ENCODE data around the gene TNFRSF18. TPM values are rescaled to one million over a fixed set of nuclear protein-coding genes. Genes with fewer than 3 reads are reported as not detected.
"Not testable (repeated sequence)": the region's sequence is repeated elsewhere in the genome, so short reads cannot be mapped to it uniquely, and the experiment has no call there.

TNFRSF18 gene
- total RNA-seq, 4 donors from 2014 or later: 0.29 to 0.66 TPM; not detected in 2

DNA sequence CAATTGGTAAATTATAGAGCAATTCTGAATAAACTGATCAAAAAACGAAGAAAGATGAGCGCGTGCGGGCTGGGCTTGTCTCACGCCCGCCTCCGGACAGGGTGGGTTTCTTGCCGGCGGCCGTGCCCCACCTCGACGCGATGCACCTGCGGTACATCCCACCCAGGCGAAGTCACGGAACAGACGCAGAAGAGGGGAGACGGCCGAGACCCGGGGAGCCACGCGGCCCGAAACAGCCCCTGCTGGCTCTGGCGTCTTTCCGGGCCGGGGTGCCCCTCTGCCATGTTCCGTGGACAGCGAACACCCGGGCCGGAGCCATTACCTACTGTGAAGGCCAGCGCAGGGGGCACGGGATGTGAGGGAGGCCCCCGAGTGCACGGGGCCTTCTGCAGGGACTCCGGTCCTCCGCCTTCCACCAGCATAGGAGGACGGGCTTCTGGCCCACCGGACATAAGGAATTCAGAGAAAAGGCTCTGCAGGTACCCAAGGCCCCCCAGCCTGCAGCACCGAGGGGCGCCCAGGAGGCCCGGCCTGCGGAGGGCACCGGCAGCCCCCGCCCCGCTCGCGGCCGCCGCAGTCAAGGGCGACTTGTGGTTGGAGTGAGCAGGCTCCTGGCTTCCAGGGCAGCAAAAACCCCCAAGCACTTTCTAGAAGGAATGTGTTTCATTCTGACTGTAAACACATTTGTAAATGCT lies 47.7 kb upstream of the TNFRSF18 start:
- WGBS: 91% methylated on average over 21 of the region's 50 CpGs
- DNase-seq (ENCODE audit: extremely low spot score): no peak
- H3K36me3 ChIP-seq: peaks cover 34 to 83% (median 63%) of the 10 kb centered on the region in 4 donors
- H3K4me3 ChIP-seq: no peak overlapping the region
- peaks cover 0 to 14% (median 0%) of the 10 kb centered on the region in 4 donors for H3K4me1 ChIP-seq
- H3K27ac ChIP-seq (replicated peaks in 1 of 4): no peak overlapping the region
- H3K9me3 ChIP-seq: no peaks in the 10 kb centered on the region
- TF ChIP-seq EP300 (IDR thresholded peaks at IDR 0.05) (no peak), POLR2AphosphoS5 (IDR thresholded peaks at IDR 0.05) (no peak), POLR2A (IDR thresholded peaks at IDR 0.05; ENCODE audit: low read depth) (no peak)
- TF ChIP-seq, protein P1, sequence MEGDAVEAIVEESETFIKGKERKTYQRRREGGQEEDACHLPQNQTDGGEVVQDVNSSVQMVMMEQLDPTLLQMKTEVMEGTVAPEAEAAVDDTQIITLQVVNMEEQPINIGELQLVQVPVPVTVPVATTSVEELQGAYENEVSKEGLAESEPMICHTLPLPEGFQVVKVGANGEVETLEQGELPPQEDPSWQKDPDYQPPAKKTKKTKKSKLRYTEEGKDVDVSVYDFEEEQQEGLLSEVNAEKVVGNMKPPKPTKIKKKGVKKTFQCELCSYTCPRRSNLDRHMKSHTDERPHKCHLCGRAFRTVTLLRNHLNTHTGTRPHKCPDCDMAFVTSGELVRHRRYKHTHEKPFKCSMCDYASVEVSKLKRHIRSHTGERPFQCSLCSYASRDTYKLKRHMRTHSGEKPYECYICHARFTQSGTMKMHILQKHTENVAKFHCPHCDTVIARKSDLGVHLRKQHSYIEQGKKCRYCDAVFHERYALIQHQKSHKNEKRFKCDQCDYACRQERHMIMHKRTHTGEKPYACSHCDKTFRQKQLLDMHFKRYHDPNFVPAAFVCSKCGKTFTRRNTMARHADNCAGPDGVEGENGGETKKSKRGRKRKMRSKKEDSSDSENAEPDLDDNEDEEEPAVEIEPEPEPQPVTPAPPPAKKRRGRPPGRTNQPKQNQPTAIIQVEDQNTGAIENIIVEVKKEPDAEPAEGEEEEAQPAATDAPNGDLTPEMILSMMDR (IDR thresholded peaks at IDR 0.05): no peak
- no peaks in the 10 kb centered on the region for H3K27me3 ChIP-seq
- intact Hi-C loops (cut with DNase I): no loop called here

DNA sequence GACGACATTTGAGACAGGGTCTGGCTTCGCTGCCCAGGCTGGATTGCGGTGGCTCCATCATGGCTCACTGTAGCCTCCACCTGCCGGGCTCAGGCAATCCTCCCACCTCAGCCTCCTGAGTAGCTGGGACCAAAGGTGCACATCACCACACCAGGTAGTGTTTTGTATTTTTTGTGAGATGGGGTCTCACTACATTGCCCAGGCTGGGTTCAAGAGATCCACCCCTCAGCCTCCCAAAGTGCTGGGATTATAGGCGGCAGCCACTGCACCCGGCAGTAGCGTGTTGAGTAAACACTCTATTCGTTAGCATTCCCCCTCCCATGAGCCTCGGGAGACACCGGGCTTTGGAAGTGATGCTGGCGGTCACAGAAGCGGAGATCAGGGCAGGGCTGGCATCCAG lies 46.9 kb upstream of the TNFRSF18 start:
- no peak for TF ChIP-seq POLR2AphosphoS5 (IDR thresholded peaks at IDR 0.05)
- TF ChIP-seq, protein P1 (IDR thresholded peaks at IDR 0.05): no peak
- WGBS: 82% methylated on average over 12 of the region's 12 CpGs
- Histone ChIP-seq H3K27ac (replicated peaks in 1 of 4) (no peak overlapping the region), H3K4me3 (no peak overlapping the region), H3K36me3 (peaks cover 28 to 75% (median 55%) of the 10 kb centered on the region in 4 donors), H3K27me3 (peaks cover 0 to 5% (median 0%) of the 10 kb centered on the region in 4 donors), H3K9me3 (no peaks in the 10 kb centered on the region), H3K4me1 (peaks cover 0 to 6% (median 0%) of the 10 kb centered on the region in 4 donors)
- DNase-seq (ENCODE audit: extremely low spot score): no peak
- intact Hi-C loops (cut with DNase I): no loop called here

DNA sequence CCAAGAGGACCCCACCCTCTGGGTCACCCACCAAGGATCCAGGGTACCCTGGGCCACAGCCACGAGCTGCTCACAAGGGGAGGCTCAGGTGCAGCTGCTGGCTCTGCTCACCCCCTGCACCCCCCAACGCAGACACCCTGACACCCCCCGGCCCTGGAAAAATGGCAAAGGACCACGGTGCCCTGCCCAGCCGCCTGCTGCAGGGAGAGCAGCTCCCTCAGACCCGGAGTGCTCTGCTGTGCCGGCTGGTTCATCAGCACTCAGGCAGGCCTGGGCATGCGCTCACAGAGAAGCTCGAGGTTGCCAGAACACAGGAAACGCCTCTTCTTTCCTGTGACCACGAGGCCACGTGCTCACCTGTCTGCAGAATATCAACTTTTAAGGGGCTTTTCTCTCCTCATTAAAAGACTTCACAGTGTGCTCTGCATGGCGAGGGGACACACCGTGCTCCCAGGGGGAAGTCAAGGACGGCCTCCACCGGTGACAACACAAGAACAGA lies 44.4 kb upstream of the TNFRSF18 start:
- Histone ChIP-seq H3K4me3 (no peak overlapping the region), H3K9me3 (no peaks in the 10 kb centered on the region), H3K4me1 (peaks cover 3 to 19% (median 15%) of the 10 kb centered on the region in 4 donors), H3K27ac (replicated peaks in 1 of 4) (no peak overlapping the region), H3K36me3 (peaks cover 14 to 51% (median 39%) of the 10 kb centered on the region in 4 donors), H3K27me3 (peaks cover 0 to 30% (median 14%) of the 10 kb centered on the region in 4 donors)
- 79% methylated on average over 13 of the region's 16 CpGs for WGBS
- TF ChIP-seq POLR2AphosphoS5 (IDR thresholded peaks at IDR 0.05): no peak
- TF ChIP-seq EP300 (IDR thresholded peaks at IDR 0.05): no peak
- TF ChIP-seq POLR2A (IDR thresholded peaks at IDR 0.05; ENCODE audit: low read depth): no peak
- TF ChIP-seq, protein P1 (IDR thresholded peaks at IDR 0.05): no peak
- no peak for DNase-seq (ENCODE audit: extremely low spot score)
- intact Hi-C loops (cut with DNase I): no loop called here

DNA sequence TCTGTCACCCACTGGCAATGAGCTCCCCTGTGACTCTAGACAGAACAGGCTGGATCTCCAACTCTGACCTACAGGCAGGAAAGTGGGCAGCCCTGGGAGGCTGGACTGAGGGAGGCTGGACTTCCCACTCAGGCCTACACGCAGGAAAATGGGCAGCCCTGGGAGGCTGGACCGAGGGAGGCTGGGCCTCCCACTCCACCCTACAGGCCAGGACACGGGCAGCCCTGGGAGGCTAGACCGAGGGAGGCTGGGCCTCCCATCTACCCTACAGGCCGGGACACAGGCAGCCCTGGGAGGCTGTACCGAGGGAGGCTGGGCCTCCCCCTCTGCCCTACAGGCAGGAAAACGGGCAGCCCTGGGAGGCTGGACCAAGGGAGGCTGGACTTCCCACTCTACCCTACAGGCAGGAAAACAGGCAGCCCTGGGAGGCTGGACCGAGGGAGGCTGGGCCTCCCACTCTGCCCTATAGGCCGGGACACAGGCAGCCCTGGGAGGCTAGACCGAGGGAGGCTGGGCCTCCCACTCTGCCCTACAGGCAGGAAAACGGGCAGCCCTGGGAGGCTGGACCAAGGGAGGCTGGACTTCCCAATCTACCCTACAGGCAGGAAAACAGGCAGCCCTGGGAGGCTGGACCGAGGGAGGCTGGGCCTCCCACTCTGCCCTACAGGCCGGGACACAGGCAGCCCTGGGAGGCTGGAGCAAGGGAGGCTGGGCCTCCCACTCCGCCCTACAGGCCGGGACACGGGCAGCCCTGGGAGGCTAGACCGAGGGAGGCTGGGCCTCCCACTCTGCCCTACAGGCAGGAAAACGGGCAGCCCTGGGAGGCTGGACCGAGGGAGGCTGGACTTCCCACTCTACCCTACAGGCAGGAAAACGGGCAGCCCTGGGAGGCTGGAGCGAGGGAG lies 41.9 kb upstream of the TNFRSF18 start:
- H3K27ac ChIP-seq (replicated peaks in 1 of 4); intact Hi-C loops (cut with DNase I); H3K9me3 ChIP-seq; H3K4me3 ChIP-seq; DNase-seq (ENCODE audit: extremely low spot score): not testable (repeated sequence)
- WGBS: 90% methylated on average over 11 of the region's 21 CpGs
- Histone ChIP-seq H3K27me3 (peaks cover 0 to 38% (median 18%) of the 10 kb centered on the region in 4 donors), H3K4me1 (peaks cover 3 to 19% (median 15%) of the 10 kb centered on the region in 4 donors), H3K36me3 (peaks cover 0 to 31% (median 14%) of the 10 kb centered on the region in 4 donors)

DNA sequence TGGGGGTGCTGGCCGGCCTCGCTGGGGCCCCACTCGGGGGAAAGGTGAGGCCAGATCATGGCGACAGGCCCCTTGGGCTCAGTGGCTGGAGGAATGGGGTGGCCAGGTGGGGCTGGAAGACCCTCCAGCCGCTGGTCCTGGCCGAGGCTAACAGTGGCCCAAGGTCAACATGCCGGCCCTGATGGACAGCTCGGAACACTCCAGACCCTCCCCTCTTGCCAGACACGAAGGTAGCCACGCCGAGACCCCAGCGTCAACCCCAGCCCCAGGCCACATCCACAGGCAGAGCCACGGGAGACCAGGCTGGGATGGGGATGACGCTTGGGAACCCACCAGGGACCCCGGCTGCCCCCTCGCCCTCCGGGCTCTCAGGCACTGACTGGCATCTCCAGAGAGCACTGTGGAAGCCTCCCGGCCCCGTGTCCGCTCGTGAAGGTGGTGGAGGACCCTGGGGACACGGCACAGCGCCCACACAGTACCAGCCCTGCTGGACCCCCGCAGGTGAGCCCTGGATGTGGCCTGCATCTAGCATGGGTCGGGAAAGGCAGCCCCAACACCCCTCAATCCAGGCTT lies 41.0 kb upstream of the TNFRSF18 start:
- intact Hi-C loops (cut with DNase I): no loop called here
- no peak for DNase-seq (ENCODE audit: extremely low spot score)
- Histone ChIP-seq H3K36me3 (peaks cover 0 to 31% (median 9%) of the 10 kb centered on the region in 4 donors), H3K4me1 (peaks cover 3 to 19% (median 15%) of the 10 kb centered on the region in 4 donors), H3K27me3 (peaks cover 0 to 38% (median 18%) of the 10 kb centered on the region in 4 donors), H3K27ac (replicated peaks in 1 of 4) (no peak overlapping the region), H3K4me3 (no peak overlapping the region), H3K9me3 (no peaks in the 10 kb centered on the region)
- 73% methylated on average over 19 of the region's 25 CpGs for WGBS
- TF ChIP-seq POLR2A (IDR thresholded peaks at IDR 0.05; ENCODE audit: low read depth): no peak

Data from esophagus muscularis mucosa (tissue), 4 donors.